NCI-H446 treated with DMSO at 0.1 percent for 48 hours (cell line): ENCODE results near the gene DNAH1.

Experiments
- DNase-seq: peaks from one replicate; lab custom pipeline; 2025; lab: John Stamatoyannopoulos, UW

Gene DNAH1

GRCh38 chr3:52311576-52312119 is 4.5 kb upstream of the DNAH1 start:
- no peak for DNase-seq

- DNase-seq, result no peak
Measured at GRCh38 chr3:52313188-52313773, 2.8 kb upstream of the DNAH1 start.

- no peak for DNase-seq
Measured at GRCh38 chr3:52313774-52314188, 2.3 kb upstream of the DNAH1 start.

- no peak for DNase-seq
Measured at GRCh38 chr3:52314489-52314888, 1.6 kb upstream of the DNAH1 start.

- no peak for DNase-seq
Measured at GRCh38 chr3:52315006-52315405, 1.1 kb upstream of the DNAH1 start.

GRCh38 chr3:52317208-52318000 is 1.3 kb downstream of the DNAH1 start:
- no peak for DNase-seq

GRCh38 chr3:52318186-52318816 is 2.2 kb downstream of the DNAH1 start:
- no peak for DNase-seq

- DNase-seq, result no peak
Measured at GRCh38 chr3:52319921-52320595, 3.9 kb downstream of the DNAH1 start.

- DNase-seq, result no peak
Measured at GRCh38 chr3:52321481-52321880, 5.4 kb downstream of the DNAH1 start.

GRCh38 chr3:52322466-52322865 is 6.3 kb downstream of the DNAH1 start:
- no peak for DNase-seq

GRCh38 chr3:52323526-52324295 is 7.6 kb downstream of the DNAH1 start:
- DNase-seq, result no peak

- no peak for DNase-seq
Measured at GRCh38 chr3:52324676-52325075, 8.6 kb downstream of the DNAH1 start.

GRCh38 chr3:52325686-52326085 is 9.6 kb downstream of the DNAH1 start:
- DNase-seq, result no peak

- DNase-seq, result no peak
Measured at GRCh38 chr3:52326976-52327375, 10.9 kb downstream of the DNAH1 start.

- DNase-seq, result no peak
Measured at GRCh38 chr3:52327486-52328290, 11.6 kb downstream of the DNAH1 start.

- no peak for DNase-seq
Measured at GRCh38 chr3:52328536-52329080, 12.5 kb downstream of the DNAH1 start.

GRCh38 chr3:52330194-52330805 is 14.2 kb downstream of the DNAH1 start:
- no peak for DNase-seq

GRCh38 chr3:52331091-52331490 is 15.0 kb downstream of the DNAH1 start:
- DNase-seq, result no peak

GRCh38 chr3:52331906-52332305 is 15.8 kb downstream of the DNAH1 start:
- DNase-seq, result no peak
